ENCODE measurements around the gene ZCWPW1.

- TF ChIP-seq CTCF (IDR thresholded peaks at IDR 0.05; ENCODE audit: low read depth, low read length) (no peak), POLR2A (IDR thresholded peaks at IDR 0.05; ENCODE audit: extremely low read depth, insufficient read length) (no peak), MAX (IDR thresholded peaks at IDR 0.05; ENCODE audit: low read depth, low read length) (no peak)
Observed at GRCh38 chr7:100360135-100360854, 68.2 kb downstream of the ZCWPW1 start.
